SH-SY5Y (cell line): Measurements from ENCODE around the gene DYDC2.

ENCODE experiments used
- GATA2 ChIP-seq: IDR thresholded peaks from 2 replicates; pipeline ENCODE4 v1.6.1; 2011; ENCODE audit warnings: mild to moderate bottlenecking, low read depth, low read length
- GATA3 ChIP-seq: IDR thresholded peaks from 2 replicates; pipeline ENCODE4 v1.6.1; 2011; ENCODE audit warnings: low read depth, mild to moderate bottlenecking, low read length, moderate library complexity

GRCh38 chr10:80319318-80319717 lies 37.3 kb upstream of the DYDC2 start:
- TF ChIP-seq GATA3 (no peak), GATA2 (no peak)
